Measurements from ENCODE around the gene MIGA2. TPM values are rescaled to one million over a fixed set of nuclear protein-coding genes. Genes with fewer than 3 reads are reported as not detected.
A peak's percentile ranks its signal among the peaks of the same experiment; 100 is the strongest.

Gene MIGA2
- total RNA-seq, 1 experiment from 2014 or later = 23.3 TPM

DNA sequence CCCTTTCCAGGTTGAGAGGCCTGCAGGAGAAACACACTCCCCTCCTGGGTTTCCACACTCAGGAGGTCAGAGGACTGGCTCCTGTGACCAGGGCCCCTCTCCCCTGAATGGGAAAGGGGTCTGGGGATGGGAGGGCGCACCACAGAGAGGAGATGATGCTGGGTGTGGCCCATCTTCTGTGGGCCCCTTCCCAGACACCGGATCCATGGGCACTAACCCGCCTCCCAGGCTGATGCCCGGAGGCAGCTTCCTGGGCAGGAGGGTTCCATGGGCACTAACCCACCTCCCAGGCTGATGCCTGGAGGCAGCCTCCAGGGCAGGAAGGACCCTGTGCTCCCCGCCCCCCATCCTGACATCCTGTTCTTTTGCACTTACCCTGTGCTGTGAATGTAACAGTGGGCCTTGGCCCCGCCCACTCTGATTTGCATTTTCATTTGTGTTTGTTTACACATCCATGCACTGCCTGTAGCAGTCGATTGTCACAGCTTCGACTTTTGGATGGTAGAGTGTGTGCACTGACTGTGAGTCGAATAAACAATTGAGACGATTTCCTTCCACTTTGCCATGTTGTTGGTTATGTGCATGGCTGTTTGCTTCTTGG is 35.2 kb downstream of the MIGA2 start:
- no peak for DNase-seq (ENCODE audit: low read depth)

DNA sequence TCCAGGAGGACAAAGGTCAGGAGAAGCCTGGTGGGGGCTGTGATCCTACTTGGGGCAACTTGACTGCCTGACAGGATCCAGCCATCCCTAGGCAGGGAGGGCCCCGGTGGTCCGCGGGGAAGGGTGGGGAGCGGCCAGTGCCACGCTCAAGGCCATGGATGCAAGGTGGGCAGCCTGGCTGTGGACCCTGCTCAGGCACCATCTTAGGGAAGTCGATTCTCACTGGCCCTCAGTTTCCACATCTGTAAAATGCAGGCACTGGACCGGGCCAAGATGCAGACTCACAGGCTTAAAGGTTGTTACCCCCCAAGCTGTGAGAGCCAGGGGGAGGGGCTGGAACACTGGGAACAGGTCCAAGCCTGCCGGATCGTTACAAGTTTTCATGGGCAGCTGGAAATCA is 35.7 kb downstream of the MIGA2 start:
- DNase-seq (ENCODE audit: low read depth) = no peak

DNA sequence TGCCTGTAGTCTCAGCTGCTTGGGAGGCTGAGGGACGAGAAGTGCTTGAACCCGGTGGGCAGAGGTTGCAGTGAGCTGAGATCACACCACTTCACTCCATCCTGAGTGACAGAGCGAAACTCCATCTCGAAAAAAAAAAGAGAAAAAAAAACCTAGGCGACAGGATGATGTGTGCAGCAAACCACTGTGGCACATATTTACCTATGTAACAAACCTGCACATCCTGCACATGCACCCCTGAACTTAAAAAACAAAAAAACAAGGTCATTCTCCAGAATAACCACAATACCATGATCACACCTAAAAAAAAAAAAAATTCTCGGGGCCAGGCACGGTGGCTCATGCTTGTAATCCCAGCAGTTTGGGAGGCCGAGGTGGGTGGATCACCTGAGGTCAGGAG is 37.0 kb downstream of the MIGA2 start:
- no peak for DNase-seq (ENCODE audit: low read depth)

DNA sequence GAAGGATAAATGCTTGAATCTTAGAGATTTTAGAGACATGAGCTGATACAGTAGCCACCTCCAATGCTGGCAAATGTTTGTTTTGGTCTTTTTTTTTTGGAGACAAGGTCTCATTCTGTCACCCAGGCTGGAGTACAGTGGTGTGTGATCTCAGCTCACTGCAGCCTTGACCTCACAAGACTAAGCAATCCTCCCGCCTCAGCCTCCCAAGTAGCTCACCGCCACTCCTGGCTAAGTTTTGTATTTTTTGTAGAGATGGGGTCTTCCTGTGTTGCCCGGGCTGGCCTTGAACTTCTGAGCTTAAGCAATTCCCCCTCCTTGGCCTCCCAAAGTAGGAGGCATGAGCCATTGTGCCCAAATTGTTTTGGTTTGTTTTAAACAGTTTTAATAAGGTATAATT is 37.7 kb downstream of the MIGA2 start:
- no peak for DNase-seq (ENCODE audit: low read depth)

DNA sequence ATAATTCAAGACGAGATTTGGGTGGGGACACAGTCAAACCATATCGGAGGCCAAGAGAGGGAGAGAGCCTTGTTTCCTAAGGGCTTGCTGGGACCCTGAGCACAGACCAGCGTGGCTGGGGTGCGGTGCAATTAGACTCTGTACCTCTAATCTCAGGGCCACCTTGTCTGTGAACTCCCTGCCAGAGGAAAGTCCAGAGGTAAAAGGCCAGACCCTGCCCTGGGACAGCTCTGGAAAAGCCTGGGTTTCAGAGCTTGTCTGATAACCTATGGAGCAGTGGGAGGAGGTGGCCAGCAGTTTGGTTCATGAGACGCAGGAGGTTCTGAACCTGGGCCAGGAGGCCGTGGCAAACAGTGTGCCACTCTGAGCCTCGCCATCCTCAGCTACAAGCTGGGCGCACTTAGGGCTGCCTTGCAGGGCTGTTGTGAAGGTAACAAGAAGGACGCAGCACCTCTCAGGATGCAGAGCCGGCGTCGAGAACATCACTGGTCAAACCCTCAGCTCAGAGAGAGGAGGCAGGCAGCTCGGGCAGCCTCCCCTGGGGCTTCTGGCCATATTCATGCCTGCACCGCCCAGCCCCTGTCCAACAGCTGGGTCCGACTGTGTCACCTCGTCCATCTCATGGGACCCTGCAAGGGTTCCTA is 39.7 kb downstream of the MIGA2 start:
- no peak for DNase-seq (ENCODE audit: low read depth)

DNA sequence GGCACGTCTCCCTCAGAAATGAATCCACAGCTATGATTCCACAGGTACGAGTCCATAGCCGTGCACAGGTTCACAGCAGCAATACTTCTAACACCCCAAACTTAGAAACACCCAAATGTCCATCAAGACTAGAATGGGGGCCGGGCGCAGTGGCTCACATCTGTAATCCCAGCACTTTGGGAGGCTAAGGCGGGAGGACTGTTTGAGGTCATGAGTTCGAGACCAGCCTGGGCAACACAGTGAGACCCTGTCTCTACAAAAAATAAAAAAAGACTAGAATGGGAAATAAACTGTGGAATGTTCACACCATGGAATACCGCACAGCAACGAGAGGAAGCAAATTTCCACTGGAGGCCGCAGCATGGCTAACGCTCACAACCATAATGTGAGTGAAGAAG is 40.2 kb downstream of the MIGA2 start:
- no peak for DNase-seq (ENCODE audit: low read depth)

DNA sequence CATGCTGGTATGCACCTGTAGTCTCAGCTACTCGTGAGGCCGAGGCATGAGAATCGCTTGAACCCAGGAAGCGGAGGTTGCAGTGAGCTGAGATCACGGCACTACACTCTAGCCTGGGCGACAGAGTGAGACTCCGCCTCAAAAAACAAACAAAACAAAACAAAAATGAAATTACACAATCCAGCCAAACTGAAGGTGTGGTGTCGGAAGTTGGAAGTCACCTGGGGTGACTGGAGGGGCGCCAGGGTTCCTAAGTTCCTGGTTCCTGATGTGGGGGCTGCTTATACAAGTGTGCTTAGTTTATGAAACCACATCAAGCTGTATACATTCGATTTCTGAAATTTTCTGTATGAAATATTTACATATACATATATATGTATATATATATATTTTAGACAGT is 40.8 kb downstream of the MIGA2 start:
- no peak for DNase-seq (ENCODE audit: low read depth)

DNA sequence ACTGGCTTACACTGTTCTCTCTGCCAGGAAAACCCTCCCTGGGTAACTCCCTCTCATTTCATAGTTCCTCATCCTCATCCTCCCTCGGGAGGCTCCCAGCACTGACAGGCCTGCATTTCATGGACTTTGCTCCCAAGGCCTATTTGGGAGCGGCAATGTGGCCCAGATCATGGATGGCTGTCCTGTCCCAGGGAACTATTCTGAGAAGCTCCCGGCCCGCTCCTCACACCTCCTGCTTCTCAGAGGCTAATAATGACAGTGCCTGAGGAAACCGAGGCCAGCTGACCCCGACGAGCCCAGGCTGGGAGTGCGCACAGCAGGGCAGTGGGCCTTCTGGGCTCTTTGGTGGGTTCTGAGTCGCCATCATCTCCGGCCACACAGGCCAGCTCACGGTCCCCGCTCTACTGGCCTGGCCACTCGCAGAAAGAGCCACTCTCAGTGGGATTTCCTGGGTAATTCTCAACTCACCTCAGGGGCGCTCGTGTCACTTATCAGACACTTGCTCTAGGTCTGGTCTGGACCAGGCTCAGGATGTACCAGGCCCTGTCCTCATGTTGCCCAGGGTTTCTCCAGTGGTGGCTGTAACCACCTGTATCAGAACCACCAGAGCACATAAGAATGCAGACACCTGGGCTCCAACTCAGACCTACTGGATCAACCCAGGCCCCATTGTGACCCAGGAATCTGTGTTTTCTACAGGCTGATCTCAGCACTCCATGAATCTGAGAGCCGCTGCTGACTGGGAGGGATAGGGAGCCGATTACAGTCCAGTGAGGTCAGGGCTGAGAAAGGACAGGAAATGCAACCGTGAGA is 42.5 kb downstream of the MIGA2 start:
- DNase-seq (ENCODE audit: low read depth) = no peak

DNA sequence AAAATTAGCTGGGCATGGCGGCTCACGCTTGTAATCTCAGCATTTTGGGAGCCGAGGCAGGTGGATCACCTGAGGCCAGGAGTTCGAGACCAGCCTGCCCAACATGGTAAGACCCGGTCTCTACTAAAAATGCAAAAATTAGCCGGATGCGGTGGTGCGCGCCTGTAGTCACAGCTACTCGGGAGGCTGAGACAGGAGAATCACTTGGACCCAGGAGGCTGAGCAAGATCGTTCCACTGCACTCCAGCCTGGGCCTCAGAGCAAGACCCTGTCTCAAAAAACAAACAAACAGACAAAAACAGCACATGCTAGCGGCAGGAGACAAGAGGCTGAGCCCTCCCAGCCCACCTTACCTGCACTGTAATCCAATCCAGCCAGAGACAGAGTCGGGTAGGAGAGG is 43.4 kb downstream of the MIGA2 start:
- no peak for DNase-seq (ENCODE audit: low read depth)

DNA sequence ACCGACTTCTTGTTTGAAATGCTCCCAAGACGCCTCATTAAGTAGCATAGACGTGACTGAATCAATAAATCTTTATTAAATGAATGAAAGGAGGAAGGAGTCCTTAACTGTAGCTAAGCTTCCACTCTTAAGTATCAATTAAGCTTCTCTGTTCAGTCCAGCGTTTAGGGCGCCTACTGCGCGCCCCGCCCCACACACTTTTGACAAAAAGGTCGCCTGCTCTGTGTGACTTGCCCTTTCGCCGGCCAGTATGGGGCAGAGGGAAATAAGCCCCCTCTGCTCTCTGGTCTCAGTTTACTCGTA is 43.8 kb downstream of the MIGA2 start:
- DNase-seq (ENCODE audit: low read depth) = no peak

DNA sequence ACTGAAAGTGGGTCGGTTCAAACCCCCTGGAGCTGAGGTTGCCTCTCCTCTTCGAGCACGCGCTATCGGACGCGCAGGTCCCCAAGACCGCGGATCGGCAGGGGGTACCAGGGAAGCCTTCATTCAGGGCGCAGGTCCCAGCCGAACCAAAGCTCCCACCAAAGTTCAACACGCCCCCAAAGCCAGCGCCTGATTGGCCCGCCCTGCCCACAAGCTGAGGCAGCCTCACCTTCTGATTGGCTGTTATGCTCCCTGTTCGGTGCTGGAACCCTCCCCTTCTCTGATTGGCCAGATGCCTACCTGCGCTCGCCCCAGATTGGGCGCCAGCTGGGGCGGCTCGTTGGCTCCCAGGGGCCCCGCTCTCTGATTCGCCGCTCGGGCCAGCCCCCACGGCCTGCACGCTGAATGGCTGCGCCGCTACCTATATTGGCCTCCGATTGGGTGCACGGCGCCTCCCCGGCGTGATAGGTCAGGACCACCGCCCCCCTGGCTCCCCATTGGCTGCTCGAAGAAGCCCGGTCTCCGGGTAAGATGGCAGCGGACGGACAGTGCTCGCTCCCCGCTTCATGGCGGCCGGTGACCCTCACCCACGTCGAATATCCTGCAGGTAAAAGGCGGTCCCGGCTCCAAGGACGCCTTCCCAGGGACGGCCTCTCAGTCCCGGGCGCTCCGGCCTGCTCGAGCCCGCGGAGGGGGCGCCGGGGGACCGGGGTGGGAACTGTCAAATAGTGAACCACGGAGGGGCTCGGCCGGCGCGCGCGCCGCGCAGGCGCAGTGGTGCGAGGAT is 44.4 kb downstream of the MIGA2 start, which contains the start of gene DOLPP1:
DOLPP1 (plus strand) TSS at position 511 of the 787 bp plus-strand sequence; CDS start at position 532, 21 bp downstream.
- DNase-seq (ENCODE audit: low read depth) = peak; percentile 100

DNA sequence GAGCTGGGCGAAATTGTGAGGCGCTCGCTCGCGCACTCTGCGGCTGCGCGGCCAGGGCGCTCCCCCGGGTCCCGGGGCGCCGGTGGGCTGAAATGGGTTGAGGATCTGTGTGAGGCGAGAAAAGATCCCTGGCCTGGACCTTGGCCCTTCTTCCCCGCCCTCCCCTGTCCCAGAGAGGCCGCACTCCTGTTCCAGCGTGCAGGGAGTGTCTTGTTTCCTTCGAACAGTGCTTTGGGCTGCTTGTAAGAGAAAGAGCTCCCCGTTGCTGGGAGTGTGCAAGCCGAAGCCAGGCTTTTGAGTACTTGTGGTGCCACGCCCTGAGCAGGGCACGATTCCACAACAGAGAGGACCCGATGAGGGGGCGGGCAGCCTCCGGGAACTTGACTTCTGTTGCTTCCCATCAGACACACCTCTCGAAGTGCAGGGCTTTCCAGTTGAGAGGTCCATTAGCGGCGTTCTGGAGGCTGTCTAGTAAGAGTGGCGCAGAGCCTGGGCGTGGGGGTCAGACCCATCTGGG is 45.0 kb downstream of the MIGA2 start:
- DNase-seq (ENCODE audit: low read depth) = no peak

DNA sequence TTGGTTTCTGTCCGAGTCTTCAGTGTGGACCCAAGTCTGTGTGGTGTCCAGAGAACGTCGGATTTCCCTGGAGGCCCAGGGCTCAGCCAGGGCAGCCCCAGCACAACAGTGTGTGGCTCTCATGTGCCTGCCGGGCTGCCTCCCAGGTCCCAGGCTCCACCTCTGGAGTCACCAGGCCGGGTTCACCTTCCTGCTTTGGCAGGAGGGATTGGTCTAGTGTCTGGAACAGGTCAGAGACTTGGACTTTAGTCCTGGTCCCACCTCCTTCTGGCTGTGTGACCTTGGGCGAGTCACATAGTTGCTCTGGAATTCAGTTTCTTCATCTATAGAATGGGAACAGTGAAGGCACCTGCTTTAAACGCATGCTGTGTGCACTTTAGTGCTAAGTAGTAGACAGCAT is 47.7 kb downstream of the MIGA2 start:
- DNase-seq (ENCODE audit: low read depth) = no peak

DNA sequence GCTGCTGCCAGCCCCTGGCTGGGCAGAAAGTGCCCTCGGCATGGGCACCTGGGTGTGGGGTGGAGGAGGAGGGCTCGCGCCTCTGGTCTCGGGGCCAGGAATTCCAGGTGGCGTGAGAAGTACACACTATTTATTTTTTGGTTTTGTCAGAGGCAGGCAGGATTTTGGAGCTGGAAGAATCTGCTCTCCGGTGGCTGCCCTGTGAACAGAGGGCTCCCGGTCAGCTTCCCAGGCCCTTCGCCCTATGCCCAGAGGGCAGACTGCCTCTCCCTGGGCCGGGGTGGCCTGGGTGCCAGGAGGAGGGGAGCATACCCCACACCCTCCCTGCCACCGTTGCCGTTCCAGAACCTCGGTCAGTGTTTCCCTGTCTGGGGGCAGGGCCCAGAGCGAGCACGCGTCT is 52.8 kb downstream of the MIGA2 start:
- no peak for DNase-seq (ENCODE audit: low read depth)

DNA sequence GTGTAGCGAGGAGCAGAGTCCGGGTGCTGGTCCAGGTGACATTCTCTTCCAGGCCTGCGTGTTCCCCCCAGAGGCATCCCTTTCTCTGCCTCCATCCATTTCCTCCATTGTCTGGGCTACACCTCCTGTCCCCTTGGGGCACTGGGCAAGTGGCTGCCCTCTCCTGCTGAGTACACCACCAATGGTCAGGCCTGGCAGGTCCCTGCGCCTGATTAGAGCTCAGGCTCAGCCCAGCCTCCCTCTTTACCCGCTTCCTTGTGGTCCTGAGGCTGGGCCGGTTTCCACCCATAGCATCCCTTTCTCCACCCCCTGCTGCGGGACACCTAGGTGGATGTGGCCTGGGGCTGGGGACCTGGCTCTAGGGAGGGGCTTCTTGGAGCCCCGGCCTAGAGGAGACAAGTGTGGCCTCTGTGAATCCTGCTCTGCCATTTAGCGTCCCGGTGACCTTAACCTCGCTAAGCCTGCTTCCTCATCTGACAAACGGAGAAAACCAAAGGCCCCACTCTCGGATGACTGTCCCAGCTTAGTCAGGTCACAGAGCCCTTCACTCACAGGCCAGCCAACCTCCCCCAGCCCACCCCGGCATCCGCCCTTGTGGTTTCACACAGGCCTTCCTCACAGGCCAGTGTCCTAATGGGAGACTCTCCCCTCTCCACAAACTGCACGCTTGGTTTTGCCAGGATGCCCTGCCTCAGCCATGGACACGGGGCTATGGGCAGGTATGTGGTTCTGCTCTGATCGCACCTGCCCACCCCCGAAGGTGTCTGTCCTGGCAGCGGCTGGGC is 57.4 kb downstream of the MIGA2 start:
- DNase-seq (ENCODE audit: low read depth) = no peak

DNA sequence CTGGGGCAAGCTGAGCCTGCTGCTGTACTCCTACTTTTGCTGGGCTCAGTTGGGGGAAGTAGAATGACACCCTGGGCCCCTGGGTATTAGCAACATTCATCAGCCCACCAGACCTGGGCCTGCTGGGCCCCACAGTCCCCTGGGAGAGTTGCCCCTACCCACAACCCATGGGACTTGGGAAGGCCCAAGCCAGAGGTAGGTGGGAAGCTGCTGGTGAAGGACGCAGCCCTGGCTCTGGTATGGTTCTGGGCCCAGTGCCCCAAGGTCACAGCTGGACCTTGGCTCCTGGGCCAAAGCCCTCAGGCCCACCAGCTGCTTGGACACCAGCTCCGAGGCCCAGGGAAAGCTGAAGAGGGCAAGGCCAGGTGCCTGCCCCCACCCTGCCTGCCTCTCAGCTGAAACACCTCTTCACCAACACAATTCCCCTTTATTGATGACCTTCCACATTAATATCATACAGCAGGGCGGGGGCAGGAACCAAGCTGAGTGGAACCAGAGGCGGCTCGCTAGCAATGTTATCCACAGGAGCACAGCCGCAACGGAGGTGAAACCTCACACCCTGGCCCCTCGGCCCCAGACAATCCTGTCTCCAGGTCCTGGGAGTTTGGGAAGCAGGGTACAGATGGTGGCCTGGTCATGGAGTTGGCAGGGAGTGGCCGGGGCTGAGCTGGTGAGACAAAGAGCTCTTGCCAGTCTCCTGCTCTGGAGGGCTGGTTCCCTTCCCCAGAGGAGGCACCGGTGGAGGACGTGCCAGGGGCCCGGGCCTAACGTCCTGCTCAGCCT is 58.2 kb downstream of the MIGA2 start:
- DNase-seq (ENCODE audit: low read depth) = no peak

DNA sequence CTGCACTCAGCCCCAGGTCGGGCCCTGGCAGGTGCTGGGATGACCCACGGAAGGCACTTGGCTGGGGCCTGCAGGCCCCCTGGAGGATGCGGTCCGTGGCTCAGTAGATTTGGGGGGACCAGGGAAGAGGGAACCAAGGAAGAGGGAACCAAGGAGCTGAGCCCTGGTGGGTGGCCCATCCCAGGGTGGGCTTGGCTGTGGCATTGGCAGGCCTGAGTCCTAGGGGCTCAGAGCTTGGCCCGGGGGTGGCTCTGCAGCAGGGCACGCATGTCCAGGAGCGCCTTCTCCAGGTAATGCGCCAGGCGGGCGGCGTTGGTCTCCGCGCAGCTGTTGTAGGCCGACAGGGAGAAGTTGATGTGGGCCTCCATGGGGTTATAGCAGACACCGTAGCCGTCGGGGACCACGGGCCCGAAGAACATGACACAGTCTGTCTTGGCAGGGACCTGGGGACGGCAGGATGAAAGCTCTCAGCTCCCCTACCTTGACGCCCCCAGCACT is 58.8 kb downstream of the MIGA2 start:
- DNase-seq (ENCODE audit: low read depth) = no peak

DNA sequence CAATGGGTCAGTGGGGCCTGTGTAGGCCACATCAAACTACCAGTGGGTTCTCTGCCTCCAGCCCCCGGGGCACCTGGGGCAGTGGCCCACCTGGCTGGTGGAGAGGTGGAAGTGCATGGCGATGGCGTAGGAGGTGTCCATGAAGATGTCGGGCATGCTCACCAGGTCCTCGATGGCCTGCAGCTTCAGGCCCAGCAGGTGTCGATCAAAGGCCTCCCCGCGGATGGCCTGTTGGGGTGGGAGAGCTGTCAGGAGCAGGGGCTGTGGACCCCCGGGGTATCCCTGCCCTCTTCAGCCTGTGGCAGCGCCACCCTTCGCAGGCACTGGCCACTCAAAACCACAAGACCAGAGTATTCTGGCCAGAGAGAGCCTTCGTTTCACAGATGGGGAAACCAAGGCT is 59.5 kb downstream of the MIGA2 start:
- no peak for DNase-seq (ENCODE audit: low read depth)

DNA sequence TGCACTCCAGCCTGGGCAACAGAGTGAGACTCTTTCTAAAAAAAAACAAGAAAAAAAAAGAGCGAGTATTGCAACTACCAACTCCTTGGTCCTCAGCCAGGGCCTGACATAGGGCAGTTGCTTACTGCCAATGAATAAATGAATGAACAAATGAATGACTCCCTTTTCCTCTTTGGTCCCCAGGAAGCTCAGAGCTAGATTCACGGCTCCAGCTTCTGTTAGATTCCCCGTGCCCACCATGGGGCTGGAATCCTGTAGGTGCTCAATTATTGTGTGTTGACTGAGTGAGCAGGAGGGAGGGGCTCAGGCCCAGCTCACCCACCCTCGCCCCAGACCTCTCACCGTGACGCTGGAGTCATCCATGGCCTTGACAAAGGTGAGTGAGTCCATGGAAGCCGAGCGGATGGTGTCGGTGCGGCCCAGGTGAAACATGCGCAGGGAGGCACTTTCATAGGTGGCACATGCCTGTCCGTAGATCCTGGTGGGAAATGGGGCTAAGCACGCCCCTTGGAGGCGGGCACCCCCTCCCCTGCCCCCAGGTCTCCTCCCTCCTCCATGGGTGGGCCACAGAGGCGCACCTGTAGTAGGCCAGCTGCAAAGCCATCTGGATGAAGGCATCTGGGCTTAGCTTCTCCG is 61.4 kb downstream of the MIGA2 start:
- no peak for DNase-seq (ENCODE audit: low read depth)

DNA sequence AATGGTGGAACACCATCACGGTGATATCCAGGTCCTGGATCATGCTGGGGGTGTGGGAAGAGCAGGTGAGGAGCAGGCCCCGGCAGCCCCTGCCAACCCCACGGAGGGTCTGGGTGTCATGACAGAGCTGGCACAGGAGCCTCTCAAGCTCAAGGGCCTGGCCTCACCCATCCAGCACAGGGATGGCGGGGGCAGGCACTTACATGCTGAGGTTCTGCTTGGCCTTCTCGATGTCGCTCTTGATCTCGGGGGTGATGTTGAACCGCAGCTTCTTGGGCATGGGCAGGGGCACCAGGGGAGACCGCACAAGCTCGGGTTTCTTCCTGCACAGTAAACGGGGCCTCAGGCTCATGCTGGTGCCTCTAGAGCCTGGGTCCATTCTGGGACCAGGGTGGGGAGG is 61.9 kb downstream of the MIGA2 start:
- DNase-seq (ENCODE audit: low read depth) = no peak

Measured in M059J (cell line).